Inflammatory macrophage treated with lipopolysaccharide for 4 hours (primary cell): Measurements from ENCODE around the gene KLHDC8A.

Experiments
- DNase-seq: peaks from one replicate; pipeline ENCODE4 v3.0.0-alpha.2; 2020

The KLHDC8A gene

DNA sequence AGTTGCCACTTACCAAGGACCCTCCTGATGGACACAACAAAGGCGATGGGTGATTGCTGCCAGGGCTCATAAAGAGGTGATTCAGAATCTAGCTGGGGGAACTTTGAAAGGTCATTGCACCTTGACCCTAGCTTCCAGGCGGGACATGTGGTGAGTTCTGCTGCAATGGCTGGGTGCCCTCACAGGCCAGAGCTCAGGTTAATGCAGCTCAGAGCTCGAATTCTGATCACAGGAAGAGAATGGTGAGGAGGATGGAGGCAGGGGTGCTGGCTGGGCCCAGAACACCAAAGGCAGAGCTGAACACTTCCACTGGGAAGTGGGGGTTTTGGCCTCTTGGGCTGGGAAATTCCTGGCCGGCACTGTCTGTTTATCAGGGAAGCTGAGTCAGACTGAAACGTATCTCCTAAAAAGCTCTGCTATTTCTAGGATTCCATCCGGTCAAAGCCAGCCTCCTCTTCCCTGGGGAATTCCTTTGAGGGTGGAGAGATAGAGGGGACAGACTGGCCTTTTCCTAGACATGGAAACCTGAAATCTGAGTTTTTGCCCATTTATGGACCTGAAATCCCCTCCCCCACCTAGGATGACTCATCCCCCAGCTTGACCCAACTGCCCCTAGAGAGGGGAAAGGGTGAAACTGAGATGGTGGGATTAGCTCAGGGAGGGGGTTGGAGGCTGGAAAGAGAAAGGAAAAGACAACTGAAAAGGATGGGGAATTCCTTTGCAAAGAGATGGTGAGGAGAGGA lies 62.4 kb downstream of the KLHDC8A start:
- peak; percentile 29 for DNase-seq

DNA sequence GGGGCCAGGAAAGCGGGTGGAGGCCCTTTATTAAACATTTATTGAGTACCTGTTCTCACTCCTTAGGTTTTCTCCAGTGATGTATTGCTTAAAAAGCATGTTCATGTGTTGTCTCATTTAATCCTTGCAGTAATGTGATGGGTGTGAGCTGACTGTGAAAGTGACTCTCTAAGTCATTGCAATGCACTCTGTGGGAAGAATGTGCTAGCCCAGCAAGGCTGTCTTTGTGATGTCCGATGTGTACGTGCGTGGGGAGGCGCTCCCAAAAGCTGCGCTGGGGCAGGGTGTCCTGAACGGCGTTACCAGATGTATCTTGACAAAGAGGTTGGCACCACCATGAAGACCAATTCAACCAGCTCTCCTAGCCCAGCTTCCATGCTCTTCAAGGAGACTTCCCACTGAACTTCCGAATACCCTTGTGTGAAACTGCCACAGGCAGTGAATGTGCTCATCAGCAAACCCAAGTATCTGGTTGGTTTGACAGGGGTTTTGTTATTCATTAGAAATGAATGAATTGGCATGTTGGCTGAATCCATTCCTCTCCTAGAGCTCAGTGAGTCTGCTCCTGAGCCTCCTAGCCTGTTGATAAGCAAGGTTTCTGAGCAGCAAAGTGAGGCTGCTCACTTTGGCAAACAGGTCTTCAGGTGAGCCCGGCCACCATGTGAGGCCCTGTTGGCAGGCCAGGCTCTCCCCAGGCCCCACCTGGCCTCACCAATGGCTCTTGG lies 63.2 kb downstream of the KLHDC8A start:
- DNase-seq = no peak

DNA sequence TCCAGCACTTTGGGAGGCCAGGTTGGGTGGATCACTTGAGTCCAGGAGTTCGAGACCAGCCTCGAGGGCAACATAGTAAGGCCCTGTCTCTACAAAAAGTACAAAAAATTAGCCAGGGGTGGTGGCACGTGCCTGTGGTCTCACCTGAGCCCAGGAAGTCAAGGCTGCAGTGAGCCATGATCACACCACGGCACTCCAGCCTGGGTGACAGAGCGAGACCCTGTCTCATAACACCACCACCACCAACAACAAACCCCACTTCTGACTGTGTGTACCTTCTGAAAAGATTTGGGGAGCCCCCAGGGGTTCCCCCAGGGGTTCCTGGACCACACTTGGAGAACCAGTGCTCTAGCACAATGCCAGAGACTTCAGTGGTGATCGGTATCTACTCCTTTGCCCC lies 65.1 kb downstream of the KLHDC8A start:
- no peak for DNase-seq

DNA sequence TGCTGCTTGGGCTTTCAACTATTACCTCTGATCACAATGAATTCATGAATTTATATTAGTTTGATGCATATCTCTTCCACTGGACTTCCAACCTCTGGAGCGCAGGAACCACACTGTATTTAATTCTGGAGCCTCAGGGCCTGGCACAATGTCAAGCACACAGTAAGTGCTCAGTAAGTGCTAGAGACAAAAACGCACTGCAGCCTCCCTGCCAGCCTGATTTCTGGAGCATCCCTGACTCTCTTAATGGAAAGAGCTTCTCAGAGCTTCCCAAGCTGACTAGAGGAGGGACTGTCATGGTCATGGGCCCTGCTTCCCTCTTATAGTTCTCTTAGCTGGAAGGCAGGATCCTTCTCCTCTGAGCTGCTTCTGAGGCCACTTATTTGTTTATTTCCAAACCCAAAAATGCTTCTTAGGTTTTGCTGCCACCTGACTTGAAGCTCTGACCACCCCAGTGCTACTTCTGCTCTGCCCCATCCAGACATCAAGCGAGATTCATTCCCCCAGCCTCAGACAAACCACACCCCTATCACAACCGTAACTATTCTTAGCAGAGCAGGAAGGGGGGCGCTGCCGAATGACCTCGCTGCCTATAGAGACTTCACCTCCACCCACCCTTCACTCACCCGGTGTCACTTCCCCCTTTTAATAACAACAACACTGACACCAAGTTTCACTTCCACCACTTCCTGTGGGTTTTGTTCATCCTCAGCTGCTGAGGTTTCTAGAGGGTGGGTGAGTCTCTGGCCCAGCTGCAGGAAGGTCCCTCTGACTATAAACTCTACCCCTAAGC lies 68.8 kb downstream of the KLHDC8A start:
- peak; percentile 96 for DNase-seq

DNA sequence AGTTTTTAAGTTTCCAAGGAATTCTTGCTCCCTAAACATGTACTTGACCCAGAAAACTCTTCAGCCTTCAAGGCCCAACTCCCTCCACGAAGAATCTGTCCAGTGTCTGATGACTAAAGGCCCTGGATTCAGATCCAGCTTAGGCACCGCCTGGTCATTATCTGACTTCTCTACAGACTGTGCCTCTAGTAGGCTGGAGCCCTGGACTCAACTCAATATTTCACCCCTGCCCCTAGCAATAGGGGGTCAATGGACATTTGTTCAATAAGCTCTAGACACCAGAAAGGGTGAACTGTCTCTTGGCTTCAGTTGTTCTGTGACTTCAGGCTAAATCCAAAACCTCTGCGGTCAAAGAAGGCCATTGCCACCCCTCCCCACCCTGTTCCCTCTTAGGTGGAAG lies 69.6 kb downstream of the KLHDC8A start:
- DNase-seq = peak; percentile 24

DNA sequence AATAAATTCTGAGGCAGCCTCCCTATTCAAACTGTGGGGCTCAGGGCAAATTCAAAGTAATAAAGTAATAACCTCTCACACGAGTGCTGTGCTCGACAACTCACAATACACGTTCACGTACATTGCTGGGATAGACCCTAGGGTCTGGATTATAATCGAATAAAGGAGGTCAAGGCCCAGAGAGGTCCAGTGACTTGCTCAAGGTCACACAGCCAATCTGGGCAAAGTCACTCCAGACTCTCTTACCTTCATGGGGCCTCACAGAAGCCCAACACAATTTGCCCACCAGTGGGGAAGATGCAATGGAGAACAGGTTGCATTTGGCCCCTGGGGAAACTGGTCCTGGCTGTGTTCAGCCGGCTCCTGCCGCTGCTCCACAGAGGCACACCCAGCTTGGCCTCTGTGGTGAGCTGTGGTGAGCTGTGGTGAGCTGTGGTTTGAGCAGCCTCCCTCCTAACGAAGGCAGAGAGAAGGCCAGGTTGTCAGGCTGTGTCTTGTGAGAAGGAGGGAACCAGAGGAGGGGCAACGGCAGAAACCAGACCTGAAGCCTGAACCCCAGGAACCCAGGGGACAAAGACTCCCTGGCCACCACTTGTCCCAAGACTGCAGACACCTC lies 70.3 kb downstream of the KLHDC8A start:
- DNase-seq = peak; percentile 10
